ENCODE results near the gene PTPN5.

PTPN5 gene

DNA sequence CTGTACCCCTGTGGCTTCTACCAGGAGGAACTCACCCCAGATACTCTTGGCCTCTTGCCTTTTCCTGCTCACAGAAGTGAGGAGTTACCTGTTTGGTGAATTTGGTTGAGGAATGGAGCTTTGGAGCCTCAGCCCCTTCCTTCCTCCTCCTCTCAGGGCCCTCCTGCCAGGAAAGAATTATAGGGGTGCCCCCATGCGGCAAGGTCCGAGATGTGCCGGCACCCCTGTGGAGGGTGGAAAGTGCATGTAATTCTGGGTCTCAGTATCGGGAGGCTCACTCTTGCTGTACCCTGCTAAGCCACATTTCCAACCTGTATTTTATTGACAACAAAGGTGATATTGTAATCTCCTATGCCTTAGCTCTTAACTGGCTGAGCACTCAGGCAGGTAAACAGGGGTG, 51.9 kb downstream of the PTPN5 start:
- no peak for DNase-seq
- ATAC-seq = no peak

DNA sequence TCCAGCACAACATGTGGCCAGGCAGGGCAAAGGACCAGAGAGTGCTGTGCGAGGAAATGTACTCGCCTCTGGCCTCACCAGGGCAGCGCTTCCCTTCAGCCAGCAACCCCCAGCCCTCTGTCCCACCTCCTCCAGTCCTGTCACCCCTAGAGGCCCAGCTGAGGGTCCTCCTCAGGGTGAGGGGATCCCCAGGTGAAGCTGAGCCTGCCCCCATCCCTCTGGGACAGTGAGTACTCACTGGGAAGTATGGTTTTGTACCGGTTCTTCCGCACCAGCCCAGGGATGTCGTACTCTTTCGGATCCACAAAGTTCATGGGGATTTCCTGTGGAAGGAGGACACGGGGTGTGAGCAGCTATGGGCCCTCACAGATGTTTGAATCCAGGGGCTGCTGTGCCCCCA, 54.0 kb downstream of the PTPN5 start:
- ATAC-seq (no peak), DNase-seq (no peak)

DNA sequence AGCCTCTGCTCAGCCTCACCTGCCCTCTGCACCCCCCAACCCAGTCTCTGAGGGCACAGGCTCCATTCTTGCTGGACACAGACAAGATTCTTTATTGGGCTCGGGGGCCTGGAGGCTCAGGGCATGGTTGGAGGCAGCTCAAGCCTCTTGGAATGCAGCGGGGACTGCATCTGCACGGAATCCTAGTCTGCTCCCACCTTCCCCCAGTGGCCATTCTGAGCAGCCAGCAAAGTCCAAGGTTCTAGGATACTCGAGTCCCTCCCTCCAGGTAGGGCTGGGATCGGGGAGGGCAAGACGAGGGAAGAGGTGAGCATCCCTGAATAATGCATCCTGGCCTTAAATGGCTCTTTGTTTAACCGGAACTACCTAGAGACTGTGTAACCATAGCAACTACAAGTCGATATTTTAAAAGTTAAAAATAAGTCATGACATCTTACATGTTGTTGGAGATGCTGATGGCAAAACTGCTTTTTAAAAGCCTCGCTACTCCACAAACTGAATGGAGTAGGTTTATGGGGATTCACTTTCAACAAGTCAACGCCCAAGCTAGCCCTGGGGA, 54.9 kb downstream of the PTPN5 start:
- ATAC-seq = no peak

DNA sequence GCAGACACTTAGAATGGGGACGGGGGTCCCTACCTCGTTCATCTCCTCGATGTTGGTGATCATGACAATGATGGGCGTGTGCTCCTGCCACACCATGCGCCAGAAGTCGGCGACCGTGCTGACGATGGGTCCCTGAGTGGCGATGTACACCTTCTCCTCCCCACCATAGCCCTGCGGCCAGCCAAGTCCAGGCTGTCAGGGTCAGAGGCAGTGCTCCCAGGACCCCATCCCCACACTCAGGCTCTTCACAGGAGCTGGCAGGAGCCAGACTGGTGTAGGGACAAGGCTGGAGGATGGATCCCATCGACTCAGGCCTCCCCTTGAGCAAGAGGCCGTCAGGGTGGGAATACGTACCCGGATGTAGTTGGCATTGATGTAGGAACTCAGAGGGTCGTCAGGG, 58.4 kb downstream of the PTPN5 start:
- no peak for DNase-seq
- ATAC-seq = no peak

More for the DNA sequence above, 54.9 kb downstream of the PTPN5 start:
- DNase-seq = no peak

DNA sequence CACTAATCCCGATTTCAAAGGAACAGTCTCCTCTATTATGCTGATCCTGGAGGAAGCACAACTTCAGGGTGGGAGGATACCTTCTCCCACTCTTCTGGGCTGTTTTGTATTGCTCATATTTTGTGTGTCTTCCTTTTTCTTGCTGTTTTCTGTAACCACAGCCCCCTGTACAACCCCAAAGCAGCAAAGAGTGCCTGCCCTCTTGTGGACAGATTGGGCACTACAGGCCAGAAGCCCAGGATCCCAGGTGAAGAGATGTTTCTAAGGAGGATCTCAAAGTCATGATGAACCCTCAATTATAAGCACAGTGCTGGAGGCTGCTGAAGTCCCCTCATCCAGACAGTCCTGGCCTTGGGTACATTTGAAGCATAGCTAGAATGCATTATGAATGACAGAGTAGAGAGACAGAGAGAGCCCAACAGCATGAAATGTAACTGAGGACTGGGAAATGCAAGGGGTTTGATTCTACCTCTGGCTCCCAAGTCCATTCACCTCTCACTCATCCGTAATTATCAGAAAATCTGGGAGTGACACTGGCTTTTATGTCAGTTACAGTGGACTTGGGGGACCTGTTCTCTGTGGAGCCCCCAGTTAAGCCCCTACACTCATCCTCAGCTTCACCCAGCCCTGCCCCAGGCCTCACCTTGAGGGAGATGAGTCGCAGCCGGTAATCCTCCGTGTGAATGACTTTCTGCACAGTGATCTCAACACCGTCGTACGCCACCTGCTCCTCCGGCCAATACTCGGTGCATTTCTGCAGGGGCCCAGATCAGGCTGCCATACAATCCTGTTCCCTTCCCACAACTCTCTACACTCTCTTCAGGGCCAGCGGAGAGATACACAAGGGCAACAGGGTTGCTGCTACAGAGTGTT, 59.4 kb downstream of the PTPN5 start:
- ATAC-seq (peak; percentile 41), DNase-seq (peak; percentile 75)

DNA sequence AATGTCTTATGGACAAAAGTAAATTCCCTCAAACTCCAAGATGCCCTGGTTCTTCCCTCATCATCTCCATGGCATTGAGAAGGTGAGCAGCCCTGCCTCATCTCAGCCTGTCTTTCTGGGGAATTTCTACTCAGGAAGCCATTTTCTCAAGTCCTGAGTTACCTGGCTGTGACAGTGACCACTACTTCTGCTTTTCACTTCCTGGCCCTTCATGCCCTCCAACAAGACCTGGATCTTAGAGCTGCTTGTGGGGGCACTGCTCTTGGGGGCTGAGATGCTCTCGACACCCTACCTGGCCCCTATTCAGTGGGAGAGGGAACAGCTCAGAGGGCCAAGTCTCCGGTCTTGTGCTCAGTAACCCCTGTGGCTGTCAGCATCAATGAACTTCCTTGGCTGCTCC, 60.2 kb downstream of the PTPN5 start:
- no peak for DNase-seq
- no peak for ATAC-seq

DNA sequence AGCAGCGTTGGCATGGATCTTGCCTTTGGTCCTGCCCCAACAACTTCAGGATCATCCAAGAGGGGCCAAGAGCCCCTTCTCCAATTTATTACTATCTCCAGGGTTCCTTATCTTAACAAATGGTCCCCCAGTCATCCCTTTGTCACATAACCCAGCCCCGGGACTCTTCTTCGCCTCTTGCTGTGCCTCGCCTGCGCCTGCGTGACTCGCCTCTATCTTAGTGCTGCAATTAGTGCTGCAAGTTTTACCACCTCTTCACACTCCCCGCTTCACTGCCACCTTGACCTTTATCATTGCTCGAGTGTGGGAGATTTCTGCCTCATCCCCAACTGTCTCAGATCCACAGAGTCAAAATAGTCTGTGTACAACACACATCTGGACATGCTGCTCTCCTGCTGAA, 61.6 kb downstream of the PTPN5 start:
- no peak for DNase-seq
- no peak for ATAC-seq

DNA sequence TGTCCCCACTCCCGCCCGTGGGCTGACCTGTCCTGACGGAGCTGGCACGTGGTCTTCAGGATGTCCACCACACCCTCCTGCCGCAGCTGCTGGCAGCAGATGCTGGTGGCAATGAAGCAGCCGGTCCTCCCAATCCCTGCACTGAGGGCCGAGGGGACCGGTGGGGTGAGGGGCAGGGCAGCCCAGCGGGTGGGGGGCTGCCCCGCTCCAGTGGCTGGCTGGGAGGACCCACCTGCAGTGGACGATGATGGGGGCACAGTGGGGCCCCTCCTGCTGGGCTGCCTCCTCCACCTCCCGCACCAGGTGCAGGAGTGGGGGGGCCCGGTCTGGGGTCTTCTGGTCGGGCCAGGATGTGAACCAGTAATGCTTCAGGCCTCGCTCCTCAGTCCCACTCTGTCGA, 62.2 kb downstream of the PTPN5 start:
- DNase-seq (no peak), ATAC-seq (no peak)

DNA sequence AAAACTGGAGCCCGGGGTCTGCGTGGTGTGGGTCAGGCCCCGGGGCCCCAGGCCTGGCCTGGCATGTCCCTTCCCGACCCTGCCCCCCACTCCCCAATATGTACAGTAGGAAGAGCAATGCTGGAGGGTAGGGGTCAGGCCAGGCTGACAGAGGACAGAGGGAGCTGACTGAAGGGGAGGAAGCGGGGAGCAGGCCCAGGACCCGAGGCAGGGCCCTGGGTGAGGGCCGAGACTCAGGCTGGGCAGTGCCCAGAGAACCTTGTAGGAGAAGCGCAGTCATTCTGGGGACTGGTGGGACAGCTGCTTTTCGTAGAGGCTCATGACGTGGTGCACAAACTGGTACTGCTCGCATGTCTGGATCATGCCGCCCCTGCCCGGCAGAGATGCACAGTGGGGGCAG, 62.9 kb downstream of the PTPN5 start:
- ATAC-seq = no peak
- no peak for DNase-seq

DNA sequence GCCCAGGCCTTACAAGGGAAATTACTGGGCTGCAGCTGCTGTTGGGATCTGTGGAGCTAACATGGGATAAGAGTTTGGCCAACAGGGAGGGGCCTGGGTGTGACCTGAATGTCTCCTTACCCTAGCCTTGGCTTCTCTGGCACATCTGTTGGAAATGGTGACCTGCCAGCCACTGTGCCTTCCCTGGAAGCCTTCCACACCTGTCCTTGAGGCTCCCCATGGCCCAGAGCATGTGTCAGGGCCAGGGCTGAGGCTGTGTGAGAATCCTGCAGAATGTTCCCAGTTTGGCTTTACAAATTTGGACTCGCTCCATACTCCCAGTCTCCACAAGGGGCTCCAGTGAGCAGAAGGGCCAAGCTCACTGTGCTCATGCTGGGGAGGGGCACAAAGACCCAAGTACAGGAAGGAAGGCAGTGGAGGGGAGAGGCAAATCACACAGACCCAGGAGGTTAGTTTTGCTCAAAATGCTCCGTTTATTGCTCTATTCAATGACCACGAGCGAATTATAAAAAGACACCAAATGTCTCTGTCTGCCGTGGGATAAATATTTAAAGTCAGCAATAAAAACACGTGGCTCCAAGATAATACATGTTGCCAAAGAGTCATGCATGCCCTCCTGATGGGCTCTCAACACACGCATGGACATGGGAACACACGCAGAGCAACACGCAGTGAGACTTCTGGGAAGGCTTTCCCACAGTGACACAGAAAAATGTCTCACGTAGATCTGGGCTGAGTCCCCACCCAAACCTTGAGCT, 63.9 kb downstream of the PTPN5 start:
- DNase-seq (peak; percentile 65), ATAC-seq (peak; percentile 45)

DNA sequence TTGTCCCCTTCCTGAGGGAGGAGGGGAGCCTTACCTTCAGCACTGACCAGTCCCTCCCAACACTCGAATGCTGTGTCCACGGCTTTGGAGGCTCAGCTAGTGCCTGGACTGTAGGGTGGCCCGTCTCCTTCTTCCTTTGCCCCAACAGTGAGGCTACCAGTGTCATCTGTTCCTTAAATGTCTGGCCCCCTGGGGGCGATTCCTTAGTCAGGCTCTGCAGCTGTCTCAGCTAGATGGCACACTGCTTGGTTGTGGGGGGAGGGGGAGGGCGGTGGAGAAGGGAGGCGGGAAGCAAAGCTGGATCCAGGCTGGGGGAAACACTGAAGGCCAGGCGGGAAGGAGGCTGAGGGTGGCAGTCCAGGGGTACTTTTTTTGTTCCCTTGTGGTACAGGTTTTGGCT, 65.6 kb downstream of the PTPN5 start, which contains the start of gene IGSF22:
TSS of gene IGSF22 (minus strand) at position 149 of the 400 bp plus-strand sequence. CDS start 1,952 bp downstream, outside the sequence.
- no peak for DNase-seq

DNA sequence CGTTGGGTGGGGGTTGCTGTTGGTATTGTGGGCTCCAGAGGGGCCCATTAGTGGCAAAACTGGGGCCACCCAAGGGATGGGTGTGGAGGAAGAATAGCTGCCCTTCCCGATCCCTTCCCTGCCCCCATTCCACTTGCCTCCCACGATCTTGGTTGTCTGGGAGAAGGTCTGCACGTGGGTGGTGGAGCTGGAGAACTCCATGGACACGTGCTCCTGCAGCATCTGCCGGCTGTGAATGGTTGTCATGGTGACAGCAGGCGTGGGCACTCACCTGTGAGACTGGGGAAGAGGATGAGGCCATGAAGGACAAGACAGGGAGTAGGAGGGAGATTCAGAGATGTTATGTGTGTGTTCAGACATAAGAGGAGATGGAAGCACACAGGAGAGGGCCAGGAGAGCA, 67.6 kb downstream of the PTPN5 start:
- ATAC-seq = no peak
- DNase-seq = no peak

More for the DNA sequence above, 65.6 kb downstream of the PTPN5 start, which contains the start of gene IGSF22:
- no peak for ATAC-seq

DNA sequence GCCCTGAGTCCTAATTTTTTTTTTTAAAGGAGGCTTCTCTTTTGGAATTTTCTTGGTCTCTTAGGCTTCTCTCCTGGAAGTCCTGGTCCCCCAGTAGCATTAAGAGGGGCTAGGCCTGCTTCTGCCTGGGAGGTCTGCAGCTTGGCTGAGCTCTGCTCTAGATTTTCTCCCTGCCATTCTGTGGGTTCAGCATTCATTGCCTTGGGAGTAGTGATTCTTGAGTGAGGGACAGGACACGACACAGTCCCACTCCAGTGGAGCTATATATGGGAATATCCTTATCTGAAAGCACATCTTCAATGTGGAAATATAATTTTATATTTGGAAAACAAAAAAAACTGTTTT, 69.3 kb downstream of the PTPN5 start:
- ATAC-seq = no peak
- DNase-seq = no peak

DNA sequence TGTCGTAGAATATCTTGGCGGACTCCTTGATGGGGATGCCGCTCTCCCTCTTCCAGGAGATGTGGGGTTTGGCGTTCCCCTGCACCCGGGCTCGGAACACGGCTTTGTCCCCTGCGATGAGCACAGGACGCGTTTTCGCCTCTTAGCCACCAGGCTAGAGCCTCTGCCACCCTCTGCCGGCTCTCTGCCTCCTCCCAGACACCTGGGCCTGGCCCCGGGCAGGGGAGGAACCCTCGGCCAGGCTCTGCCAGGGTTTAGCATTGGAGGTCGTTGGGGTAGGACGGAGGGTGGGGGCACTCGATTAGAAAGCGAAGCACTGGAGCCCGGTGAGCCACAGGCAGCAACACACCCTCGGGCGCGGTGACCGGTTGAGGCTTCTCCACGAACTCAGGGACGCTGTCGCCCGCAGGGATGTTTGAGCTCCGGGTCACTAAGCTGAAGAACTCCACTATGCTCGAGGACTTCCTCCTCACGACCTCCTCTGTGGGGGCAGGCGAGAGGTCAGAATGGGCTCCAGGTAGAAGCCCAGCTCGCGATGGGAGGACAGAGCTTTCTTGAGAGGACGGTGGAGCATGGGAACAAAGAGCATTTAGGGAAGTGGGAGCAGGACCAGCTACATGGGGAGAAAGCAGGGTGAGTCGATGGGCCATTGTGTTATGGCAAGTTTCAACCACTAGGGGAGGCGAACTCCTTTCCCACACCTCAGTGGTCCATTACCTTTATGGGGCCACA, 69.9 kb downstream of the PTPN5 start:
- ATAC-seq (peak; percentile 58), DNase-seq (peak; percentile 70)

DNA sequence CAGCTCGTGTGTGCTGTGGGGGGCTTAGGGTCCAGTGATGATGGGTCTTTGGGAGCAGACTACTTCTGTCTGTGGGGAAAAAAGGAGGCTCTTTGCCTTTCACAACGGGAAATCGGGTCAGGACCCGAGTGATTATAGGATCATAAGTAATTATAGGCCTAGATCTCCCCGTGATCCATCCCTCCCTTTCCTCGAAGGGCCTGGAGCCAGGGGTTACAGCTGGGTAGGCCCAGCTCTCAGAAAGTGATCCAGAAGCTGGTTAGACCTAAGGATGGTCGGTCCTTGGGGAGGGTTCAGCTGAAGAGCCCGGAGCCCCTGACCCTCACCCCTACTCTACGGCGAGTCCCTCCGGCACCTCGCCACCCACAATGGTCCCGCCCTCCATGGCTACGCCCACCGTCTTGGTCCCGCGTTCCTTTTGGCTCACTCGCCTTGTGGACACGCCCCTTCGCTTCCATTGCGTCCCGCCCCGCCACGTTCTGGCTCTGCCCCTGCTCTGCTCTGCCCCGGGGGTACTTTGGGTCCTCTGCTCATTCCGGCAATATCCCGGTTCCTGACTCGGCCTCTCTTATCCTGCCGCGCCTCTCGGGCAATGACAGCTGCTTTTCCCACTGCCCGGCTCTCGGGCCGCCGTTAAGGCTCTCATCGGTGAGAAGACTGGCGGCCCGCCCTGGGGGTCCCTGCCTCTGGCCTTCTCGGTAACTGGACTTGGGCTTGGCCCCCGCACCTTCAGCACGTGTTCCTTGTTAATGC, 70.6 kb downstream of the PTPN5 start:
- DNase-seq = peak; percentile 88
- ATAC-seq = peak; percentile 90

DNA sequence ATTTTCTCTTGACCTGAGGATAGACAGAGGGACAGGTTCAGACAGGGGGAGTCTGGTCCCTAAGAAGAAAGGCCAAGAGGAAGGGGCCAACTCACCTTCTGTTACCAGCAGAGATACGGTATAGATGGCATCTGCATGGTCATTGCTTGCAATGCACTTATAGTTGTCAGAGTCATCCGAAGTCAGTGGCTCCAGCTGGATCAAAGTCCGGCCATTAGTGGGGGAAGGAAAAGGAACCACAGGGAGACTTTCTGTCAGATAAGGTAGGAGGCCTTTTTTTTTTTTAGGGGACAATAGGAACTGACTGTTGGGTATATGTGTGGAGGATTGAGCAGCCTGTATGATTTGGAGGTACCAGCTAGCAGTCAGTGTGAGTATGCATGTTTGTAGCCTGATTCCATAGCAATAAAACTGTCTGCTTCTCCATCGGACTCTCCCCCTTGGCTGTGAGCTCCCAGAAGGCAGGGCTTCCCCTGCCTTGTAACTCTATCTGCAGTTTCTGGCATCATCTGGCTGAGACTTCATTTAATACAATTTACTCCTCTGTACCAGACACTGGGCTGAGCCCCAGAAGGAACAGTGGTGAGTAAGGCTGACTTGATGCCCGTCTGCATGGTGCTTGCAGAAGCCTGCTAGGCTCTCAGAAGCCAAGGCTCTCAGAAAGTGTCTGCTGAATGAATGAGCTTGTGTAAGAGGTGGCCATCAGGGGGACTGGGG, 71.3 kb downstream of the PTPN5 start:
- ATAC-seq (no peak), DNase-seq (no peak)

DNA sequence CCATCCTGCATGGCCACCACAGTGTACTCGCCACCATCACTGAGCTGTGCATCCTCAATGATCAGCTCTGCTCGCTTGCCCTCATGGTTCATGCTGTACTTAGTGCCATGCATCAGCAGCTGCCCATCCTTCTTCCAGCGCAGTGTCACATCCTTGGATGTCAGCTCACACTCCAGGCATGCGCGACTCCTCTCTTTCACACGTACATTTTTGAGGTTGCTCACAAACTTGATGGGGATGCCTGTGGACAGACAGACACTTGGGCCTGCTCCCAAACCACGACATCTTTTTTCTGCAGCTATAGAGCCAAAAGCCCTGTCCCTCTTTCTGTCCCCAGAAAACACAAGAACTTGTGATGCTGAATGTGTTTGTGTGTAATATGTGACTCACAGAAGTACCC, 76.1 kb downstream of the PTPN5 start:
- ATAC-seq (no peak), DNase-seq (no peak)

DNA sequence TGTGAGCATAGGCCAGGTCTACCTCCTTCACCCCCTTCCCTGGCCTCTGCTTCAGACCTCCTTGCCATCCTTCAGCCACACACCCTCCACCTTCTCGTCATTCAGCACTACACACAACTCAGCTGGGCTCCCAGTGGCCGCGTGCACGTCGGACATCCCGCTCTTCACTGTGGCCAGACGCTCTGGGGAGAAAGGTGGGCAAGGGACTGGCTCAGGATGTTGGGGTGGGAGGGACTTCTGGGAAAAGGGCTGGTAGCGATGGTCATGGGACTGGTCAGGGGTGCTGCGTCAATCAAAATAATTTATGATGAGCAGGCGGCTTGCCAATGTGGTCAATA, 77.2 kb downstream of the PTPN5 start:
- DNase-seq = no peak
- no peak for ATAC-seq

DNA sequence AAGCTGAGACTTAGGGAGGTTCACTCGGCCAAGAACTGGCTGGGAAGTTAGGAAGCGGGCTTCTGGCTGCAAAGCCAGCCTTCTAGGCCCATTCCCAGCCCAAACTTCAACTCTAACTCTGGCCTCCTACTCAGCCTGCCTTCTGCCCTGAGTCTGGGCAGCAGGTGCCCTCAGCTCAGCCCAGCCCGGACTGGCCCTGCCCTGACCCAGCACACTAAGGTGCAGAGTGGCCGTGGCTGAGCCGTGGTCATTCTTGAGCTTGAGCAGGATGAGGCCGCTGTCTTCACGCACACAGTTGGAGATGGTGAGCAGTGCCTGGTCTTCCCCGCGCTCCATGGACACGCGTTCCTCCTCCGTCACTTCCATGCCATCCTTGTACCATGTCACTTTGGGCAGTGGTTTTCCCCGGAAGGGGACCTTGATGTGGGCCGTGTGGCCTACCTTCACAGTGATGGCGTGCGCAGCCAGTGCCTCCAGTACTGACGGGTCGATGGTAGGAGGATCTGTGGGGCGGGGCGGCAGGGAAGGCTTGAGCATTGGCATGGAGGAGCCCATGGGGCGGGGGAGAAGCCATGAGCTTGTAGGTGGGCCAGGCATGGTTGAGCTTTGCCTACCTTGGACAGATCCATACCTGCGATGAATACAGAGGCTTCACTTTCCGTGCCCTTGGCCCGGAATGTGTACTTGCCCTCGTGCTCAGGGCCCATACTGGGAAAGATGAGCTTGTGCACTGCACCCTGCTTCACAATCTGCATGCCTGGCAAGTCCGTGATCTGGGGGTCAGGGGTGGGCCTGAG, 77.8 kb downstream of the PTPN5 start:
- no peak for ATAC-seq
- DNase-seq = no peak

DNA sequence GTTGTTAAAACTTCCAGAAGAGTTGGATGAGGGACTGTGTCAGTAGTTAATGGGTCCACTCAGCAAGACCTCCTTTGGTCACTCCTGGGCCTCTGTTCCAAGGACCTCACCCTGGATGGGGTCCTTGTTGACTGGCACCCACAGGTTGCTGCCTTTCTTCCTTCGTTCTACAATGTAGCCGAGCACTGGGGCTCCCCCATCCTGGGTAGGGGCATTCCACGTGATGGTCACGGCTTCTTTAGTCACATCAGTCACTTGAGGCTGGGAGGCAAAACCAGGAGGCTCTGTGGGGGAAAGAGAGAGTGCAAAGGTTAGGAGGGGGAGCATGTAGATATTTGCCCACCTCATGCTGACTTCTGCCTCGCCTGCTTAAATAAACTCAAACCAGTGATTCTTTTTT, 81.1 kb downstream of the PTPN5 start:
- ATAC-seq (no peak), DNase-seq (no peak)
